ENCODE data around the gene DIP2A.

DIP2A gene

GRCh38 chr21:46425571-46425970 is 33.1 kb upstream of the DIP2A start:
- H3K4me3 ChIP-seq (ENCODE audit: control insufficient read depth, low read depth, low read length) = no peak overlapping the region
- no peak for DNase-seq (ENCODE audit: low read depth)
- no peak for TF ChIP-seq CTCF (IDR thresholded peaks at IDR 0.05; ENCODE audit: control insufficient read depth, insufficient read depth, low read depth, low read length, missing control alignments)

GRCh38 chr21:46426313-46427046 is 32.2 kb upstream of the DIP2A start:
- DNase-seq (ENCODE audit: low read depth) = no peak
- no peak overlapping the region for H3K4me3 ChIP-seq (ENCODE audit: control insufficient read depth, low read depth, low read length)
- no peak for TF ChIP-seq CTCF (IDR thresholded peaks at IDR 0.05; ENCODE audit: control insufficient read depth, insufficient read depth, low read depth, low read length, missing control alignments)

- TF ChIP-seq CTCF (IDR thresholded peaks at IDR 0.05; ENCODE audit: control insufficient read depth, insufficient read depth, low read depth, low read length, missing control alignments) = no peak
- H3K4me3 ChIP-seq (ENCODE audit: control insufficient read depth, low read depth, low read length) = no peak overlapping the region
- no peak for DNase-seq (ENCODE audit: low read depth)
Measured at GRCh38 chr21:46427516-46427915, 31.2 kb upstream of the DIP2A start.

GRCh38 chr21:46428286-46428685 is 30.4 kb upstream of the DIP2A start:
- TF ChIP-seq CTCF (IDR thresholded peaks at IDR 0.05; ENCODE audit: control insufficient read depth, insufficient read depth, low read depth, low read length, missing control alignments) = no peak
- no peak overlapping the region for H3K4me3 ChIP-seq (ENCODE audit: control insufficient read depth, low read depth, low read length)
- no peak for DNase-seq (ENCODE audit: low read depth)

- no peak for DNase-seq (ENCODE audit: low read depth)
- TF ChIP-seq CTCF (IDR thresholded peaks at IDR 0.05; ENCODE audit: control insufficient read depth, insufficient read depth, low read depth, low read length, missing control alignments) = no peak
Measured at GRCh38 chr21:46428987-46429710, 29.5 kb upstream of the DIP2A start.

GRCh38 chr21:46429754-46430681 is 28.7 kb upstream of the DIP2A start:
- no peak for TF ChIP-seq CTCF (IDR thresholded peaks at IDR 0.05; ENCODE audit: control insufficient read depth, insufficient read depth, low read depth, low read length, missing control alignments)
- H3K4me3 ChIP-seq (ENCODE audit: control insufficient read depth, low read depth, low read length) = no peak overlapping the region
- no peak for DNase-seq (ENCODE audit: low read depth)

More at GRCh38 chr21:46428987-46429710, 29.5 kb upstream of the DIP2A start:
- no peak overlapping the region for H3K4me3 ChIP-seq (ENCODE audit: control insufficient read depth, low read depth, low read length)

All from AG09309 (cell line).